ENCODE results near the gene BTAF1. TPM values are rescaled to one million over a fixed set of nuclear protein-coding genes. Genes with fewer than 3 reads are reported as not detected.
A peak's percentile ranks its signal among the peaks of the same experiment; 100 is the strongest.

BTAF1 gene
- total RNA-seq, 1 donor from 2014 or later, result 19.9 TPM

- no peaks in the 10 kb centered on the region for H3K36me3 ChIP-seq
- no peaks in the 10 kb centered on the region for H3K27me3 ChIP-seq
- H3K4me1 ChIP-seq, result no peaks in the 10 kb centered on the region
- no peak overlapping the region for H3K4me3 ChIP-seq
- no peaks in the 10 kb centered on the region for H3K9me3 ChIP-seq
- H3K27ac ChIP-seq, result peak overlapping the region in 1 of 2 donors; percentile 9
- intact Hi-C loops (cut with DNase I), result no loop called here
- TF ChIP-seq, protein P1, sequence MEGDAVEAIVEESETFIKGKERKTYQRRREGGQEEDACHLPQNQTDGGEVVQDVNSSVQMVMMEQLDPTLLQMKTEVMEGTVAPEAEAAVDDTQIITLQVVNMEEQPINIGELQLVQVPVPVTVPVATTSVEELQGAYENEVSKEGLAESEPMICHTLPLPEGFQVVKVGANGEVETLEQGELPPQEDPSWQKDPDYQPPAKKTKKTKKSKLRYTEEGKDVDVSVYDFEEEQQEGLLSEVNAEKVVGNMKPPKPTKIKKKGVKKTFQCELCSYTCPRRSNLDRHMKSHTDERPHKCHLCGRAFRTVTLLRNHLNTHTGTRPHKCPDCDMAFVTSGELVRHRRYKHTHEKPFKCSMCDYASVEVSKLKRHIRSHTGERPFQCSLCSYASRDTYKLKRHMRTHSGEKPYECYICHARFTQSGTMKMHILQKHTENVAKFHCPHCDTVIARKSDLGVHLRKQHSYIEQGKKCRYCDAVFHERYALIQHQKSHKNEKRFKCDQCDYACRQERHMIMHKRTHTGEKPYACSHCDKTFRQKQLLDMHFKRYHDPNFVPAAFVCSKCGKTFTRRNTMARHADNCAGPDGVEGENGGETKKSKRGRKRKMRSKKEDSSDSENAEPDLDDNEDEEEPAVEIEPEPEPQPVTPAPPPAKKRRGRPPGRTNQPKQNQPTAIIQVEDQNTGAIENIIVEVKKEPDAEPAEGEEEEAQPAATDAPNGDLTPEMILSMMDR (IDR thresholded peaks at IDR 0.05), result no peak
- peak in 1 of 2 donors; percentile 79 for DNase-seq (ENCODE audit: low spot score in 2 of 2)
These were observed 21.5 kb upstream of the BTAF1 start for GRCh38 chr10:91901784-91902677.

GRCh38 chr10:91907033-91907594, 16.5 kb upstream of the BTAF1 start:
- no peak for DNase-seq (ENCODE audit: low spot score in 2 of 2)
- Histone ChIP-seq H3K27me3 (no peaks in the 10 kb centered on the region), H3K9me3 (no peaks in the 10 kb centered on the region), H3K4me3 (peak overlapping the region in 1 of 2 donors; percentile 88), H3K4me1 (peaks cover 0 to 6% of the 10 kb centered on the region in 2 donors), H3K36me3 (no peaks in the 10 kb centered on the region), H3K27ac (peak overlapping the region in 1 of 2 donors; percentile 52)
- TF ChIP-seq, protein P1 (IDR thresholded peaks at IDR 0.05), result no peak
- intact Hi-C loops (cut with DNase I), result loop anchor here (5.0 kb wide), 1 partner anchor 50 kb away; no protein-coding TSS in a partner anchor

DNA sequence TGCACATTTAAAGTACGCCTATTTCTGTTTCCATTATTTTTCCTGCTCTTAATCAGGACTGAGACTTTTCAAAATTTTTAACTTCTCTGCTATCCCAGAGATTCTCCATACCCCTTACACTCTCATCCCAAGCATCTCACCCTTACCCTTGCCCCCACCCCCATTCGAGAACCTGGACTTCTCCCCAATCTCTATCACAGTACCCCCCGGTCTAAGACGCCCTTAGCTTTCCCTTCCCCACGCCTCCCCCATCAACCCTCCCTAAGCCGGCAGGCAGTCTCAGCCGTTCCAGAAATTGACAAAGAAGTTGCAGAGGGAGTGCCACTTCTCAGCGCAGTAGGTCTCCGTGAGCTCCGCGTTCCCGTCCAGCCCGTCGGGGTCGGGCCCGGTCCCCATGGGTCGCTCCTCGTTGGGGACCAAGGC, 15.6 kb upstream of the BTAF1 start:
- H3K4me1 ChIP-seq, result peaks cover 0 to 6% of the 10 kb centered on the region in 2 donors
- no peaks in the 10 kb centered on the region for H3K27me3 ChIP-seq
- no peaks in the 10 kb centered on the region for H3K36me3 ChIP-seq
- TF ChIP-seq, protein P1 (IDR thresholded peaks at IDR 0.05), result no peak
- peak overlapping the region; percentile 77 to 85 for H3K27ac ChIP-seq
- no peaks in the 10 kb centered on the region for H3K9me3 ChIP-seq
- DNase-seq (ENCODE audit: low spot score in 2 of 2), result no peak
- peak overlapping the region; percentile 88 to 91 for H3K4me3 ChIP-seq
- intact Hi-C loops (cut with DNase I), result loop anchor here (2.0 to 5.0 kb wide), 2 partner anchors 21 to 51 kb away; no protein-coding TSS in a partner anchor

DNA sequence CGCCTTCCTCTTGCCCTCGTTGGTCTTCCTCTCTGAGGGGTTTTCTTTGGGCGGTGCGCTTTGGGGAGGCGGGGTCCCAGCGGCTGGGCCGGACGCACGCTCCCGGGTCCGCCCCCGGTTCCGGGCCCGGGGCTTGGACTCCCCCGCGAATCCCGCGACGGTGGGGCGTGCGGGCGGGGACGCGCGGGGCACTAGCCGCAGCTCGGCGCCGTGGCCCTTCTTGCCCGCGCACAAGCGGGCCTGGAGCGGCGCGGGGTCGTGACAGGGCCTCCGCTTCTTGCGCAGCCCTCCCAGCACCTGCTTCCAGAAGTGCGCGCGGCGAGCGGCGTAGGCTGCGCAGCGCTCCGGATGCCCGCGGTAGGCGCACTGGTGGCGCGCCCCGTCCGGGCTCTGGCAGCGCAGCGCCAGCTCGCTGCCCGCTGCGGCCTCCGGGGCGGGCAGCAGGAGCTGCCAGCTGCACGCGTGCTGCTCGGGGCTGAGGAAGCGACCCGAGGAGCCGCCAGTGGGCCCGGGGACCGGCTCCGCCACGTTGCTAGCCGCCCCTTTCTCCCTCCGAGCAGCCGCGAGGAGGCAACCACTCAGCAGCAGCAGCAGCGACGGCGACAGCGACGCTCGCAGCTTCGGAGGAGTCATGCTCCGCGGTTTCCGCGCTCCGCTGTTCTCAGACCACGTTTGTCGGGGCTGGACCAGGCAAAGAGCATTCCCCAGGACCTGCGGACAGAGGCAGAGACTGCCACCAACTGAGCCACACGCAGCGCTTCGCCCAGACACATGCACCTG, 15.0 kb upstream of the BTAF1 start:
- Histone ChIP-seq H3K27me3 (no peaks in the 10 kb centered on the region), H3K36me3 (no peaks in the 10 kb centered on the region), H3K9me3 (no peaks in the 10 kb centered on the region), H3K4me1 (peaks cover 0 to 6% of the 10 kb centered on the region in 2 donors), H3K4me3 (peak overlapping the region; percentile 88 to 91), H3K27ac (peak overlapping the region; percentile 77 to 85)
- intact Hi-C loops (cut with DNase I), result loop anchor here (2.0 to 5.0 kb wide), 2 partner anchors 22 to 51 kb away; no protein-coding TSS in a partner anchor
- peak in 1 of 2 donors; percentile 86 for DNase-seq (ENCODE audit: low spot score in 2 of 2)
- TF ChIP-seq, protein P1 (IDR thresholded peaks at IDR 0.05), result peak in 2 of 3 experiments; percentile 38 to 49

DNA sequence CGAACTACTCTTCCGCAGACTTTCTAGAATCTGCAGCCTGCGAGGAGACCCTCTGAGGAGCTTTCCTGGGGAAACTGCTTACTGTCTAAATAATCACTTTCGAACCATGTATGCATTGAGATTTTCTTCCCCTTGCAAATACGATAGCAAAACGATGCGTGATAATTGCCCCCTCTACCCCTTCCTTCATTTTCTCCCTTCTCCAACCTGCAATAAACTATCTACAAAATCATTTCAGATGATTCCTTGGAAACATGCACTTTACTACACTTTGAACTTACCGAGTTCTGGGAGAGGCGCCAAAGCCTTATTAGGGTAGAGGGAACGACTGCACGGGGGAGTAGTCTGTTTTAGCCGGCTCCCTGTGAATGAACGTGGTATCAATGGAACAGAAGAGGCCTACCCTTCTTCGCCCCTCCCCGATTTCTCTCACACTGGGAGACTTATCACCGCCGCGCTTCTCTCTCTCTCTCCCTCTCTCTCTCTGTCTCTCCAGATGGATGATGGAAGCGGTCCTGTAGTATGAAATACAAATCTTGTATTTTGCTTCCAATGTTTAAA, 14.4 kb upstream of the BTAF1 start, which contains the start of gene FGFBP3:
FGFBP3 (minus strand) TSS at position 370 of the 561 bp plus-strand sequence. CDS start 517 bp downstream, outside the sequence.
- peak within 1 kb of the TSS; percentile 77 to 85 for H3K27ac ChIP-seq
- DNase-seq (ENCODE audit: low spot score in 2 of 2), result no peak

More for the DNA sequence above, 14.4 kb upstream of the BTAF1 start, which contains the start of gene FGFBP3:
- intact Hi-C loops (cut with DNase I), result loop anchor here (2.0 to 5.0 kb wide), 2 partner anchors 22 to 52 kb away; no protein-coding TSS in a partner anchor
- TF ChIP-seq, protein P1 (IDR thresholded peaks at IDR 0.05), result no peak
- Histone ChIP-seq H3K4me3 (peak within 1 kb of the TSS; percentile 88 to 91), H3K36me3 (no peaks in the 10 kb centered on the region), H3K4me1 (peaks cover 0 to 6% of the 10 kb centered on the region in 2 donors), H3K27me3 (no peaks in the 10 kb centered on the region), H3K9me3 (no peaks in the 10 kb centered on the region)
